NT2/D1 (cell line): ENCODE results near the gene HMGB1.

ENCODE experiments used
- DNase-seq: peaks from one replicate; pipeline ENCODE4 v3.0.0-alpha.2; 2011; ENCODE audit warnings: low read depth, low spot score
- H3K27me3 ChIP-seq: 2 replicates; pipeline ENCODE4 v1.6.0; 2011; ENCODE audit warnings: mild to moderate bottlenecking; ENCODE audit not compliant: insufficient read length, insufficient read depth
- H3K36me3 ChIP-seq: 2 replicates; pipeline ENCODE4 v1.6.1; 2011; ENCODE audit warnings: mild to moderate bottlenecking, low read length, mixed read lengths; ENCODE audit not compliant: insufficient read depth, insufficient read length
- H3K4me1 ChIP-seq: 2 replicates; pipeline ENCODE4 v1.5.1; 2011; ENCODE audit not compliant: insufficient read depth, insufficient read length
- H3K4me3 ChIP-seq: 2 replicates; pipeline ENCODE4 v1.5.1; 2011; ENCODE audit warnings: low read depth; ENCODE audit not compliant: insufficient read length
- H3K9ac ChIP-seq: 2 replicates; pipeline ENCODE4 v1.6.0; 2011; ENCODE audit warnings: low read depth; ENCODE audit not compliant: insufficient read length
- H3K9me3 ChIP-seq: 2 replicates; pipeline ENCODE4 v1.5.1; 2011; ENCODE audit warnings: mild to moderate bottlenecking, low read length; ENCODE audit not compliant: insufficient read depth
- SUZ12 ChIP-seq: IDR thresholded peaks from 2 replicates; pipeline ENCODE4 v1.6.1; 2011; ENCODE audit not compliant: insufficient read length, insufficient read depth; ENCODE audit errors: extremely low read depth
- YY1 ChIP-seq: IDR thresholded peaks from 2 replicates; pipeline ENCODE4 v1.6.1; 2011; ENCODE audit not compliant: insufficient read length, insufficient read depth
- ZNF274 ChIP-seq: IDR thresholded peaks from 2 replicates; pipeline ENCODE4 v1.6.1; 2011; ENCODE audit warnings: mild to moderate bottlenecking, low read depth, low read length

HMGB1 gene

DNA sequence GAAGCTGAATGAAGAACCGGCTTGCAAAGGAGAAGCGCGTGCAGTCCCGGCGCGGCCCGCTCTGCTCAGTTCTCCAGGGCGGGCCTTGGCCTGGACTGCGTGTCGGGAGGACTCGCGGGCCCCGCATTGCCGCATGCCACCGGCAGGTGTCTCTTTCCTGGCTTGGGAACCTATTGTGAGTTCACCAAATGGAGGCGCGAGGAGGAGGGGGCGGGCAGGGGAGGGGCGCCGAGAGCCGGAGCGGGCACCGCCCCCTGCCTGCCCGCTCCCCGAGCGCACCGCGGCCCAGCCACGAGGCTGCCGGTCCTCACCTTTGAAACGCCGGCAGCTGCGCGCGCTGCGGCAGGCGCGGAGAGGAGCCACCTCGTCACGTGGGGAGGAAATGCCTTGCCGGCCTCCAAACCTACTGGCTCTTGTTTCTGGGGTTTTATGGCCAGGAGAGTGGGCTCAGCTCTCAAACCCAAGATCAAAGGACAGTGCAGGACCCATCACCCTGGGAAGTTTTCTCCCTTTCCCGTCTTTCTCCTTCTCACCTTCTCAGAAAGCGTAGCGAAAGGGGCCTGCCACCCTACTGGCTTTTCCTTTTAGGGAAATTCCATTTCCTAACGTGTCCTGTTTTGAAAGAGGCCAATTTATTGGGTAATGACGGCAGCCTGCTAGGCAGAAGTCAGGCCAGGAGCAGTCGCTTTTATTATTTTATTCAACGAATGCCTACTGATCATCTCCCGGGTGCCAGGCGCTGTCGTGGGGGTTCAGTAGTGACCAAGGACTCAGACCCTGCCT lies 57.2 kb downstream of the HMGB1 start:
- TF ChIP-seq YY1 = no peak
- no peak for TF ChIP-seq SUZ12
- TF ChIP-seq ZNF274 = no peak
- no peaks in the 10 kb centered on the region for H3K4me1 ChIP-seq
- H3K9ac ChIP-seq = no peak overlapping the region
- H3K4me3 ChIP-seq = no peak overlapping the region
- H3K9me3 ChIP-seq = peaks cover 14% of the 10 kb centered on the region; the same call in 1 of the 2 replicates
- no peaks in the 10 kb centered on the region for H3K36me3 ChIP-seq
- DNase-seq = peak; percentile 16
- H3K27me3 ChIP-seq = no peaks in the 10 kb centered on the region

DNA sequence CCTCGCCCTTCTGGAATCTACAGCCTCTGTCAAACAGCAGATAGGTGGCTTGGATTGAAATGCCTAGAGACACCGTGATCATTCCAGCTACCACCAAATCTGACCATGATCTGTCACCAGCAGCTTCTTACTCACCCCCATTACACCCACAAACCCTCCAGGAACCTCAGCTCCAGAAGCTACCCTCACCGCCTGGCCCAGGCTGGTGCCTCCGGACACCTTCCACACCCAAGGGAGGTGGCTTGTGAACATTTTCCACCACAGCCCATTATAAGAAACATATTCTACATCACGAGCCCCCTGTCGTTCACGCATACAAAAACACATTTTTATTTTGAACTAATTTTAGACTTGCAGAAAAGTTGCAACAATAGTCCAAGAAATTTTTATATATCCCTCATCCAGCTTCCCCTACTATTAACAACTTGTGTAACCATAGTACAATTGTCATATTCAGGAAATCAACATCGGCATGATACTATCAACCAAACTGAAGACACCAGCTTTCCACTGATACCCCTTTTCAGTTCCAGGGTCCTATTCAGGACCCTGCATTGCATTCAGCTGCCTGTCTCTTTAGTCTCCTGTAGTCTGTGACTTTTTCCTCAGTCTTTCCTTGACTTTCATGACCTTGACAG lies 58.8 kb downstream of the HMGB1 start:
- no peaks in the 10 kb centered on the region for H3K4me1 ChIP-seq
- TF ChIP-seq ZNF274 = no peak
- no peak for TF ChIP-seq YY1

More for the DNA sequence above, 58.8 kb downstream of the HMGB1 start:
- Histone ChIP-seq H3K4me3 (no peak overlapping the region), H3K9me3 (peaks cover 14% of the 10 kb centered on the region; the same call in 1 of the 2 replicates), H3K9ac (no peak overlapping the region), H3K36me3 (no peaks in the 10 kb centered on the region), H3K27me3 (no peaks in the 10 kb centered on the region)
- DNase-seq = no peak
